Measurements from ENCODE around the gene ACER3. TPM values are rescaled to one million over a fixed set of nuclear protein-coding genes. Genes with fewer than 3 reads are reported as not detected.

Gene ACER3
- total and polyA plus RNA-seq, 4 donors = 1.9 to 5.9 (median 4.2) TPM

GRCh38 chr11:77040889-77041288, 180.2 kb downstream of the ACER3 start:
- H3K9me3 ChIP-seq (ENCODE audit: control insufficient read depth in 4 of 4, low read length in 3 of 4) = no peaks in the 10 kb centered on the region
- no peak overlapping the region for H3K27ac ChIP-seq (ENCODE audit: low read depth in 1 of 2, low read length in 2 of 2)
- H3K36me3 ChIP-seq (ENCODE audit: control insufficient read depth in 4 of 4, insufficient read depth in 3 of 4, low read depth in 1 of 4, low read length in 3 of 4) = no peaks in the 10 kb centered on the region
- H3K4me1 ChIP-seq (ENCODE audit: control insufficient read depth in 4 of 4, insufficient read depth in 4 of 4, low read length in 3 of 4) = peaks cover 2 to 13% (median 5%) of the 10 kb centered on the region in 4 donors
- no peak overlapping the region for H3K4me3 ChIP-seq (ENCODE audit: low read depth in 1 of 3, low read length in 3 of 3)
- TF ChIP-seq TAF1 (conservative IDR thresholded peaks at IDR 0.05) (no peak), EGR1 (IDR thresholded peaks at IDR 0.05; ENCODE audit: low read depth in 2 of 2) (no peak), SP1 (IDR thresholded peaks at IDR 0.05) (no peak), HNF4A (conservative IDR thresholded peaks at IDR 0.05) (no peak)
- WGBS = 93% methylated on average over 13 of the region's 13 CpGs
- peaks cover 0 to 5% (median 3%) of the 10 kb centered on the region in 4 donors for H3K27me3 ChIP-seq (ENCODE audit: control insufficient read depth in 4 of 4, insufficient read depth in 4 of 4, low read length in 3 of 4)
- peak; percentile 30 for DNase-seq (ENCODE audit: low spot score)
- H3K9ac ChIP-seq (ENCODE audit: low read depth in 1 of 2, low read length in 2 of 2) = no peak overlapping the region

GRCh38 chr11:77042111-77042726, 181.5 kb downstream of the ACER3 start:
- peaks cover 4 to 21% (median 9%) of the 10 kb centered on the region in 4 donors for H3K4me1 ChIP-seq (ENCODE audit: control insufficient read depth in 4 of 4, insufficient read depth in 4 of 4, low read length in 3 of 4)
- TF ChIP-seq ZBTB33 (IDR thresholded peaks at IDR 0.05) (no peak), CTCF (IDR thresholded peaks at IDR 0.05; ENCODE audit: low read depth, low read length, missing input control) (no peak), RAD21 (IDR thresholded peaks at IDR 0.05) (no peak), FOXA2 (IDR thresholded peaks at IDR 0.05) (no peak), FOXA1 (IDR thresholded peaks at IDR 0.05) (no peak), HNF4A (conservative IDR thresholded peaks at IDR 0.05) (no peak)
- TF ChIP-seq, protein P1, sequence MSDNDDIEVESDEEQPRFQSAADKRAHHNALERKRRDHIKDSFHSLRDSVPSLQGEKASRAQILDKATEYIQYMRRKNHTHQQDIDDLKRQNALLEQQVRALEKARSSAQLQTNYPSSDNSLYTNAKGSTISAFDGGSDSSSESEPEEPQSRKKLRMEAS (IDR thresholded peaks at IDR 0.05) = no peak
- TF ChIP-seq, protein P2, sequence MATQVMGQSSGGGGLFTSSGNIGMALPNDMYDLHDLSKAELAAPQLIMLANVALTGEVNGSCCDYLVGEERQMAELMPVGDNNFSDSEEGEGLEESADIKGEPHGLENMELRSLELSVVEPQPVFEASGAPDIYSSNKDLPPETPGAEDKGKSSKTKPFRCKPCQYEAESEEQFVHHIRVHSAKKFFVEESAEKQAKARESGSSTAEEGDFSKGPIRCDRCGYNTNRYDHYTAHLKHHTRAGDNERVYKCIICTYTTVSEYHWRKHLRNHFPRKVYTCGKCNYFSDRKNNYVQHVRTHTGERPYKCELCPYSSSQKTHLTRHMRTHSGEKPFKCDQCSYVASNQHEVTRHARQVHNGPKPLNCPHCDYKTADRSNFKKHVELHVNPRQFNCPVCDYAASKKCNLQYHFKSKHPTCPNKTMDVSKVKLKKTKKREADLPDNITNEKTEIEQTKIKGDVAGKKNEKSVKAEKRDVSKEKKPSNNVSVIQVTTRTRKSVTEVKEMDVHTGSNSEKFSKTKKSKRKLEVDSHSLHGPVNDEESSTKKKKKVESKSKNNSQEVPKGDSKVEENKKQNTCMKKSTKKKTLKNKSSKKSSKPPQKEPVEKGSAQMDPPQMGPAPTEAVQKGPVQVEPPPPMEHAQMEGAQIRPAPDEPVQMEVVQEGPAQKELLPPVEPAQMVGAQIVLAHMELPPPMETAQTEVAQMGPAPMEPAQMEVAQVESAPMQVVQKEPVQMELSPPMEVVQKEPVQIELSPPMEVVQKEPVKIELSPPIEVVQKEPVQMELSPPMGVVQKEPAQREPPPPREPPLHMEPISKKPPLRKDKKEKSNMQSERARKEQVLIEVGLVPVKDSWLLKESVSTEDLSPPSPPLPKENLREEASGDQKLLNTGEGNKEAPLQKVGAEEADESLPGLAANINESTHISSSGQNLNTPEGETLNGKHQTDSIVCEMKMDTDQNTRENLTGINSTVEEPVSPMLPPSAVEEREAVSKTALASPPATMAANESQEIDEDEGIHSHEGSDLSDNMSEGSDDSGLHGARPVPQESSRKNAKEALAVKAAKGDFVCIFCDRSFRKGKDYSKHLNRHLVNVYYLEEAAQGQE (IDR thresholded peaks at IDR 0.05) = no peak
- peaks cover 0 to 5% (median 3%) of the 10 kb centered on the region in 4 donors for H3K27me3 ChIP-seq (ENCODE audit: control insufficient read depth in 4 of 4, insufficient read depth in 4 of 4, low read length in 3 of 4)
- 88% methylated on average over 13 of the region's 13 CpGs for WGBS
- H3K9me3 ChIP-seq (ENCODE audit: control insufficient read depth in 4 of 4, low read length in 3 of 4) = no peaks in the 10 kb centered on the region
- no peak overlapping the region for H3K27ac ChIP-seq (ENCODE audit: low read depth in 1 of 2, low read length in 2 of 2)
- H3K4me3 ChIP-seq (ENCODE audit: low read depth in 1 of 3, low read length in 3 of 3) = no peak overlapping the region
- no peak for DNase-seq (ENCODE audit: low spot score)
- H3K36me3 ChIP-seq (ENCODE audit: control insufficient read depth in 4 of 4, insufficient read depth in 3 of 4, low read depth in 1 of 4, low read length in 3 of 4) = no peaks in the 10 kb centered on the region
- no peak overlapping the region for H3K9ac ChIP-seq (ENCODE audit: low read depth in 1 of 2, low read length in 2 of 2)

All from liver (tissue), 9 donors.